GM18909 (cell line): ENCODE results near the gene ZC3HAV1L.
"Not testable (repeated sequence)": the region's sequence is repeated elsewhere in the genome, so short reads cannot be mapped to it uniquely, and the experiment has no call there.

ENCODE experiments used
- ATAC-seq: cut with Tn5 transposase; IDR thresholded peaks from one replicate; pipeline ENCODE4 v1.9.1; 2021; ENCODE audit warnings: mild to moderate bottlenecking; ENCODE audit not compliant: unreplicated experiment, poor library complexity

The ZC3HAV1L gene, protein sequence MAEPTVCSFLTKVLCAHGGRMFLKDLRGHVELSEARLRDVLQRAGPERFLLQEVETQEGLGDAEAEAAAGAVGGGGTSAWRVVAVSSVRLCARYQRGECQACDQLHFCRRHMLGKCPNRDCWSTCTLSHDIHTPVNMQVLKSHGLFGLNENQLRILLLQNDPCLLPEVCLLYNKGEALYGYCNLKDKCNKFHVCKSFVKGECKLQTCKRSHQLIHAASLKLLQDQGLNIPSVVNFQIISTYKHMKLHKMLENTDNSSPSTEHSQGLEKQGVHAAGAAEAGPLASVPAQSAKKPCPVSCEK

DNA sequence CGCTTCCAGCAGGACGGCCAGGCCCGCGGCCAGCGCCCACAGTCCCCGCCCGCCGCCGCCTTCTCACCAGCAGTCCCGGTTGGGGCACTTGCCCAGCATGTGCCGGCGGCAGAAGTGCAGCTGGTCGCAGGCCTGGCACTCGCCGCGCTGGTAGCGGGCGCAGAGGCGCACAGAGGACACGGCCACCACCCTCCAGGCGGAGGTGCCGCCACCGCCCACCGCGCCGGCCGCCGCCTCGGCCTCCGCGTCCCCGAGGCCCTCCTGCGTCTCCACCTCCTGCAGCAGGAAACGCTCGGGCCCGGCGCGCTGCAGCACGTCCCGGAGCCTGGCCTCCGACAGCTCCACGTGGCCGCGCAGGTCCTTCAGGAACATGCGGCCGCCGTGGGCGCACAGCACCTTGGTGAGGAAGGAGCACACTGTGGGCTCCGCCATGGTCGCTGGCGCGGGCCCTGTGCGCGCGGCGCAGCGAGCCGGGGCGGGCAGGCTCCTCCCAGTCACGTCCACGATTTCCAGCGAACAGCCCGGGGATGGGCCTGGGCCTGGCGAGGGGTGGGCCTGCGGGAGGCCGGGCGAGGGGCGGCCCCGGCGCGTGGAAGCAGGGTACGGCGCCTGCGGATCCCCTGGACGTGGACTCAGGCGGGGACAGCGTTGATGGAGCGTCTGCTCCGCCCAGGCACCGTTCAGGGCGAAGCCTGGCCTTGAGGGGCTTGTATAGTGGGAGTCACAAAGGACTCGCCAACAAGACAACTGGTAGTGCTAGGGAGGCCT is at the start of gene ZC3HAV1L:
Gene ZC3HAV1L (minus strand): TSS at position 457 of the 768 bp plus-strand sequence. CDS start 25 bp downstream, at position 432.
- peak; percentile 89 for ATAC-seq

DNA sequence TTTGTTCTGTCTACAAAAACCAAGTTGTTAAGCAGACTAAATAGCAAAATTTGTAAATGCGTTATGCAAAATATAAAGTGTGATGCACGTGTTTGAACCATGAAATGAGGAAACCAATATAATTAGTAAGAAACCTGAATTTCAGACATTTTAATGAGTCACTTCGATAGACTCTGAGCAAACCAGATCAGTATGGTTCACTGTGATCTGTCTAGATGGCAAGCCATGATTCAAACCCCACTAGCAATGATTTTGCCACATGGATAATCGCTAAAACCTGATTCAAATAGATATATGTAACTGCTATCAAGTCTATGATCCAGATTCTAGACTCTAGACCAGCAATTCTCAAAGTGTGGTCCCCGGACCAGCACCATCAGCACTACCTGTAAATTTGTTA is 48.9 kb upstream of the ZC3HAV1L start:
- no peak for ATAC-seq

DNA sequence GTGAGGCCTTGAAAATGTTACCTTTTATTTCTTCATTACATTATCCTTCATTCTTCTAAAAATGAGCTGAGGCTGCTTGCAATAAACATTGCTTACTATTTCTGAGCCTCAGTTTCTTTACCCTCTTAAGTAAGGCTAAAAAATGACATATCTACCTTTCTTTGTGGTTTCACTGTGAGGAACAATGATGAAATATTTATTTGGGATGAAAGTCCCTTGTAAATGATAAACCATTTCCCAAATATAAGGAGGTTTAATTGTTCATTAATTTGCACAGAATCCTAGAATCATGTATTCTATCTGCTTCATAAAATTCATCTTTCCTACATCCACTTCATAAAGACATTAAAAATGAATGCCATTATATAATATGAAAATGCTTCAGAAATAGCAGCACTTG is 45.7 kb upstream of the ZC3HAV1L start:
- ATAC-seq: no peak

DNA sequence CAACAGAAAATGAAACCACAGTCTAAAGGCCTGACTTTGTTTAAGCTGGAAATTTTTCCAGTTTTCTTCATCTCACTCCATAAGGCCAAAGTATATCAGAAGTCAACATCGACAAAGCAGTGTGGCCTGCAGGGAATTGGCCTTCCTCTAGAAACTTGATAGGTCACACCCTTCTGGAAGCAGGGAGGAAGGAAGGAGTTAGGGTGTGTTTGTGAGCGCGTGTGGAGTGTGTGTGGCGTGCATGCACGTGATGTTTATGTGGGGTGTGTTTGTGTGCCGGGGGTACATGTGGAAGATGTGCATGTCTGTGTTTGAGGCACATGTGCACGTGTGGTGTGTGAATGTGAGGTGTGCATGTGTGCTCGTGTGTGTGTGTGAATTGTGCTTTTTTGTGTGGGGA is 45.1 kb upstream of the ZC3HAV1L start:
- no peak for ATAC-seq

DNA sequence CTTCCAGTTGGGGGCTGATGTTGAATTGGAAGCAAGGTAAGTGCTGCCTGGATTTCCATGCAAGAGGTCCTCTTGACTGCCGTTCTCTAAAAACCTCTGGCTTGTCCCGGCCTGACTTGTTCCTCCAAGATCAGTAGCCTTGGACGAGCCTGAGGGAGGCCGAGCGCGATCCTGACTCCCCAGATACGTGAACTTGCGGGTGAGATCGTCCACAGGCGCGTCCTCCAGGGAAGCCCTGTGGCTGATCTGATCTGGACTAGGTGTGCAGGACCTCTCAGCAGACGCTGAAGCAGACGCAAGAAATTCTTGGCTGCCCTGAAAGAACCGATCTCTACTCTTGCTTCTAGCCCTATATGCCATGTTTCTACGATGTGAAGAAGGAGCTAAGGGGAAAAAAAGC is 44.0 kb upstream of the ZC3HAV1L start:
- no peak for ATAC-seq

DNA sequence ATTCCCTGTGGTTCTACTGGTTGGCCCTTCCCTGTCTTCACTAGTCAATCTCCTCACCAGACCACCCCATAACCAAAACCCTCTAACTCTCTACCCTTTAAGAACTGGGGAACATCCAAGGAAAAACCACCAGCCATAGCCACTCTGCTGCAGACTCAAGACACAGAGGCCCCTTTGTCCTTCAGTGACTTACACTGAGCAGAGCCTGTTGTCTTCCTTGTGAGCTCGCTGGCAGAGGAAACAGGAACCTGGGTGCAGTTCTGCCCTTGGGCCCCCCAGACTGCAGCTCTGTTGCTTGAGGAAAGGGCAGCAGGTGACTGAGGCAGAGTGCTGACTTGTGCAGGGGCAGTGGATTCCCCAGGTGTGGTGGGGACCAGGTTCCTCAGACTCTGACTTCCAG is 43.1 kb upstream of the ZC3HAV1L start:
- ATAC-seq: no peak

DNA sequence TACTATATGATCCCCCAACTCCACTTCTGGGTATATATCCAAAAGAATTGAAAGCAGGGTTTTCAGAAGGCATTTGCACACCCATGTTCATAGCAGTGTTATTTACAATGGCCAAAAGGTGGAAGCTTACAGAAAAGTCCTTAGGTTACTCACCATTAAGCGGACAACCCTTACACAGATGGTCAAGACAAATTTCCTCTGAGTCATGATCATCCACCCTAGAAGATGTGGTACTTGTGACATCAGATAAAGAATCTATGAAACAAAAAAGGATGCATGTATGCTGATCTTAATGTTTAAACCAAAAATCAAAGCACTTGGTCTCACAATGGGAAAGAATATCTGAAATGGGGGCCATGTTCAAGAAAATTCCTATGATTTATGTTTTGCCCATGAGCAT is 42.6 kb upstream of the ZC3HAV1L start:
- ATAC-seq: no peak

DNA sequence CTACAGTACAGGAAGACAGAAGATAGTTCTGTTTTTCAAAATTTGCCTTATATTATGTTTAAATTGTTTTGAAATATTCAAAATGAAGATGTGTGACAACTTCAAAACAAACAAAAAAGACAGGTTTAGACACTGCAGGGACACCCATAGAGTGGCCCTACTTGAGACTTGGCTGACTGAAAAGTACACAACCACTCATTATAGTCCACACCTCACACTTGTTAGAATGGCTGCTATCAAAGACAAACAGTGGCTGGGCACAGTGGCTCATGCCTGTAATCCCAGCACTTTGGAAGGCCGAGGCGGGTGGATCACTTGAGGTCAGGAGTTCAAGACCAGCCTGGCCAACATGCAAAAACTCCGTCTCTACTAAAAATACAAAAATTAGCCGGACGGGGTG is 41.9 kb upstream of the ZC3HAV1L start:
- not testable (repeated sequence) for ATAC-seq

DNA sequence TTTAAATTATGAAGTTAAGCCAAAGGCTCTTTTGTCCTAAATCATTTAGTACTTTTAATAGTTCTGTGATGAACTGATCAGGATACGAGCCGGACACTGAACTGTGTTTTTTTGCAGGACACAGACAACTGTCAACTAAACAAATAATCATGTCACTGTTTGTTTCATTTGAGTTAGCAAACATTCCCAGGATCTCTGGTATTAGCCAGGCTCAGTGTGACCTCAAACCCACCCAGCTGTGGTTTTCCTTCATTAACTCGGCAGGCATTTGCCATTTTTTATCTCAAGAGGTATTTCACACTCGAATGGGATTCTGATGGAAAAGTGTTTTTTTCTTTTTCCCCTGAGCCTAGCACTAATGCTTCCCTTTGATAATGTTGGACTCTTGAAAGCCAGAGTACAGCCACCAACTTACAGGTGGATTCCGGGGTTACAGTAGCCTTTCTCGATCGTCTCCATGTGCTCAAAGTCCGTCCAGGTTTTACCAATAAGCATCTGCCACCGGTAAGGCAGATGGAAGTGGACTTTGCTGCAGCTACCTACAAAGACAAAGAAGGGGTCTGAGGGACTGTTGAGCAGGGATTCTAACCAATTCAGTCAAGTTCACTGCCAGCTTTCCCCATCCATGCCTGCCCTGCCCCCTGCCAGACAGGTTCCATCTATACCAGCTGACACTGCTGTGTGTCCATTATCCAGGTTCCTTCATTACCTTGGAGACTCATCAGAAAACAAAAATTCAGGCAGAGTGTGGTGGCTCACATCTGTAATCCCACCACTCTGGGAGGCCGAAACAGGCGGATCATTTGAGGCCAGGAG is 40.2 kb upstream of the ZC3HAV1L start:
- ATAC-seq: no peak

DNA sequence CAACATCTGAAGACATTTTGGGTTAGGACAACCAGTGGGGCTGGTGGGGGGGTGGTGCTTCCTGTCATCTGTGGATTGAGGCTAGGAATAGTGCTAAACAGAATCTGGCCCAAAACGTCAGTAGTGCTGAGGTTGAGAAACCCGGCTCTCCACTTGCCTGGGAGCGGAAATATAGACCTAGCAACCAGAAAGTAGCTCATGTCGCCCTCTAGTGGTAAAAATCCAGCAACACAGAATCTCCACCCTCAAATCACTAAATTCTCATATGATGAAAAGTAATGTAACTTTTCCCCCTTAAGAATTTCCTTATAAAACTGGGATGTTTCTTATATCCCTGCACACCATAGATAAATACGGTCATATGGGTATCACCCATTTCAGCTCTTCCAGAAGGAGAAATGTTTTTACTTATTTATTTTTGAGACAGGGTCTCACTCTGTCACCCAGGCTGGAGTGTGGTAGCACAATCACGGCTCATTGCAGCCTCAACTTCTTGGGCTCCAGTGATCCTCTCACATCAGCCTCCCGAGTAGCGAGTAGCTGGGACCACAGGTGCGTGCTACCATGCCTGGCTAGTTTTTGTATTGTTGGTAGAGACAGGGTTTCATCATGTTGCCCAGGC is 39.3 kb upstream of the ZC3HAV1L start:
- peak; percentile 75 for ATAC-seq

DNA sequence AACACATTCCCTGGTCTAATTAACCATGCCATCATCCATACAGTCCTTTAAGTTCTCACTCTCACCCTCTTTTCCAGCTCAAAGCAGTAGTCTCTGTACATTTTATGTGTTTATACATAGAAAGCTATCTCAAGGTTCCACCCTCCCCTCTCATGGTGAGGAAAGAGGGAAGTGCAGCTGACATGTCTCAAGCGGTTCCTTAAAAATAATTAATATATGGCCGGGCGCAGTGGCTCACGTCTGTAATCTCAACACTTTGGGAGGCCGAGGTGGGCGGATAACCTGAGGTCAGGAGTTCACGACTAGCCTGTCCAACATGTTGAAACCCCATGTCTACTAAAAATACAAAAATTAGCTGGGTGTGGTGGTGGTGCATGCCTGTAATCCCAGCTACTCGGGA is 37.0 kb upstream of the ZC3HAV1L start:
- ATAC-seq: no peak

DNA sequence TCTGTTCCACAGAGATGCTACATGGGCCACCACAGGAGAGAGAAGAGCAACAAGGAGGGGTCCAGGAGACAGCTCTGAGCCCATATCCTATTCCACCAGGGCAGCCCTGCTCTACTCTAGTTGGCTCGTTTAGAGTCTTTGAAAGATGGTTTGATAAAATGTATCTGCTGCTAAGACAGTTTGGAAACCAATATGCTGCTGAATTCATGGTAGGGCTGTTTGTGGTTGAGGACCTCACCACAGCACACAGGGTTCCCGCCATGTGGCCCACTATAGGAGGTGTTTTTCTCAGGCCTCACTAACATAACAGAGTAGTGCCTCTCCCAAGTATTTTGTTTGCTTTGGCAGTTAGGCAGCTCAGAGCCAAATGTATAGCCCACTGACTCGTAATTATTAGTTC is 35.8 kb upstream of the ZC3HAV1L start:
- no peak for ATAC-seq

DNA sequence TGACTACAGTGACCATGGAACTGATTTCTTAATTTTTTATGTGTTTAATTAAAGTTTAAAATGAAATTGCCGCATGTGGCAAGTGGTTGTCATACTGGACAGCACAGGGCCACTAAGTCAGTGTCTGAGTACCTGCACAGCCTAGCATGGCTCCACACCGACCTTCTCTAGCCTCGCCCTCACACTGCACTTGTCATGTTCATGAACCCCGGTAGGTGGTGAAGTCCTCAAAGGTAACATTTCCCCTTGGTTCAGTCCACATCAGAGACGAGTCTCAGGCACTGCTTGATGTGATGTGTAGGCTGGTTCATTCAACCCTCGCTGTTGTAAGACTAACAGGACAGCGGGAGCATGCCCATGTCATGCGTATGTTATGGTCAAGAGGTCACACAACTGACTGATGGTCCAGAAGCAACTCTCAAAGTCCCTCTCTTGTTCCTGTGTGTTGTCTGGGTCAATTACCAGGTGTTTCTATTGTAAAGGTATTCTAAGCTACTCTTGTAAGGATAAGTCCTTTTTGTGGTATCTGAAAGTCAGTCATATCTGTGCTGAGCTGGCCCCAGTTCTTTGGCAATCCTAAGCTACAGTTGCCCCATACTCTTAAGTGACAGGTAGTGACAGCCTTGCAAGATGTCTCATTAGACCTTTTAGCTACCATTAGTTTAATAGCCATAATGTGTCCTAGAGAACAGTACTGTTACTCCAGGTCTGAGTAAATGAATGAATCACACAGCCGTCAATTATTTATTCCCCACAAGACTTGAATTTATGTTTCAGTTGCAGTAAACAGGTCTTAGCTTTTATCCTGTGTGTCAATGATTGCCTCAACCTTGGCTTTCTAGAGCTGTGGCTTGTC is 32.9 kb upstream of the ZC3HAV1L start:
- ATAC-seq: no peak

DNA sequence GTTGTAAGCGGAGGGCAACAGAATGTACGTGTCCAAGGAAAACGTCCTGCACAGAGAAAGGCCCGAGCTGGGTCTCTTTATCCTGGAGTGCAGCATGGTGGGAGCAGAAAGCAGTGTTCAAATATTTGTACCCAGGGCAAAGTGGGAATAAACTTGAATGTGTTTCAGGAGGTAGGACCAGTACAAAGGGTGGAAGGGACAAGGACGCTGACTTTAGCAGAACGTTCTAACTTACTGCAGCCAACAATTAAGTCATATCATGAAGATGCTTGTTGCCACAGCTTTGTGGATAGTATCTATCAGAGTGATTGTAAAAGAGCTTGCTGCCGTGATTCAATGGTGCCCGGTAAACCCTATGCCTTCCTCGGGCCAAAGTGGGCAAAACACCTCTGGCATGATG is 30.5 kb upstream of the ZC3HAV1L start:
- no peak for ATAC-seq

DNA sequence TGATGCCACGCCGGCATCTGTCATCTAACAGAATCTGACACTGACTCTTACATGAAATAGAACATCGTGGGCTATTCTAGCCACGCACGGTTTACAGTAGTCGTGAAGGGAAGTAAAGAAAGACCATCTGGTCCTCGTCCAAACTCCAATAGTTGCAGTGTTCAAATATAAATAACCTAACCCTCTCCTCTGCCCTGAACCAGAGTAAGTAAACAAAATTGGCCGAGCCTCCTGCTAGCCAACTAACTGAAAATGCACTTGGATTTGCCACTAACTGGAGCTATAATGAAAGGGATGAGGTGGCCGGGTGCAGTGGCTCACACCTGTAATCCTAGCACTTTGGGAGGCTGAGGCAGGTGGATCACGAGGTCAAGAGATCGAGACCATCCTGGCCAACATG is 29.5 kb upstream of the ZC3HAV1L start:
- no peak for ATAC-seq

DNA sequence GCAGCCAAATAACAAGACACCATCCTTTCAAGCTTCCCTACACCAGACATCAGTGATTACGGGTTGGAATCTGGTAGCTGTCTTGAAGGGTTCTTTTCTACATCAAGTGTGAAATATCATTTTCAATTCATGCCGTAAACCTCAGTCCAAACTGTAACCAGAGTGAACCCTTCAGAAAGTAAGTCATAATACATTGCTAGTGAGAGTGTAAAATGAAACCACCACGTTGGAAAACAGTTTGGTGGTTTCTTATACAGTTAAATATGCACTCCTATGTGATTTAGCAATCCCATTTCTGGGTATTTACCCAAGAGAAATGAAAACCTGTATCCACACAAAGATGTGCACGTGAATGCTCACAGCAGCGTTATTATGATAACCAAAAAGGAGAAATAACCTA is 25.6 kb upstream of the ZC3HAV1L start:
- no peak for ATAC-seq

DNA sequence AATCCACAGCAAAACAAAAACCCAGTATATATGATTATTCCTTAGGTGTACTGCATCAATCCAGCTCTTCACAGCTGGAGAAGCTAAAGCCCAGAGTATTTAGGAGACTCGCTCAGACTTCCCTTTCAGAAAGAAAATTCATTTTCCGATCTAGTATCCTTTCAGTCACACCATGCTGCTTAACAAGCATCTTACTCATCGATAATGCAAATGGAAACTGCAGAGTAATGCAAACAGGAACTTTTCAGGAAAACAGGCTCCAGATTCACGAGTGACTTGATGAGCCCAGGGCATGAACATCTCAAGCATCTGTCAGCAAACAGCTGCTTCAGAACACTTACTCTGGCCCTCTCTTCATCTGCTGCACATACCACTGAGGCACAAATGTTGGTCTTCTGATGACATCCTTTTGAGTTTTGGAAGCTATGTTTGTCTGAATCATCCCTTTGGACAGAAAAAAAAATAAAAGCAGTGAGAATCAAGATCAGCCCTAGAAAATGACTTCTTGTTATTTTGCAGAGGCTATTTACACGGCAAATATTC is 24.9 kb upstream of the ZC3HAV1L start:
- no peak for ATAC-seq

DNA sequence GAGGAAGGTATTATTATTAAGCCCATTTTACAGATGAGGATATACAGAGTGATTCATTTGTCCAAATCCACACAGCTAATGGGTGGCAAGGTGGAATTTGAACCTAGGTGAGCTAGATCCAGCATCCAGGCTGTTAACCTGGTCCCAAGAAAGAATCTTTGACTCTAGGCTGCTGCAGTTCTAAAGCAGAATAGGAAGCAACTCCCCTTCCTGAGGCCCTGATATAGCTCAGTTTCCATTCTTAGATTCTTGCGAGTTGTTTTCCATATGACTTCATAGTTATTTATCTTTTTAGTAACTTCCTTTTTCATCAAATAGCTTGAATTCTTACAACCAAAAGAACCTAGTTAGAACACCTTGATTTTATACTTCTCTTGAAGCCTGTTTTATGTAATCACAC is 24.1 kb upstream of the ZC3HAV1L start:
- ATAC-seq: no peak

DNA sequence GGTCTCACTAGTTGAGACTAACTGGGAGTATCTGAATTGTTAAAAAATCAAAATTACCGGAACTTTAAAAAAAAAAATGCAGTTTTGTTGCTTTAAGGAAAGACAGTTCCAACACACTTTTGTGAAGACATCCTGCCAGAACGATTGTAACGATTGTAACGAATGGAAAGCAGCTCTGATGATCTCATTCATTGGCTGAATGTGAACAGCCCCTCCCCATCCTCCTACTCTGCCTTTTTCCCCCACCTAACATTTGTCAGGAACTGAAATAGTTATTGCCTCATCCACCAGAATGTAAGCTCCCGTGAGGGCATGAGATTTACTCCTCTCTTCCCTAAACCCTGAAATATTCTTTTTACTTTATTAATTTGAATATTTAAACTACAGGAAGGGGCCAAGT is 23.1 kb upstream of the ZC3HAV1L start:
- no peak for ATAC-seq
